Muscle layer of duodenum (tissue), 2 donors: ENCODE data around the gene TMEM238L.

Experiments
- H3K27ac ChIP-seq: one replicate; pipeline ENCODE4 v1.7.0; 2013; ENCODE audit warnings: mild to moderate bottlenecking, low read length
- H3K27me3 ChIP-seq: one replicate; pipeline ENCODE4 v1.7.0; 2013; ENCODE audit warnings: low read depth, mild to moderate bottlenecking, control low read depth, low read length
- H3K36me3 ChIP-seq, 2 donors: one replicate each; pipeline ENCODE4 v1.7.0; 2013; ENCODE audit warnings: low read length in 2 of 2, control low read depth in 1 of 2, mild to moderate bottlenecking in 1 of 2; ENCODE audit not compliant: insufficient read depth in 2 of 2, control insufficient read depth in 1 of 2
- H3K4me1 ChIP-seq, 2 donors: one replicate each; pipeline ENCODE4 v1.7.0; 2013; ENCODE audit warnings: low read length in 2 of 2, mild to moderate bottlenecking in 2 of 2, control low read depth in 1 of 2, moderate library complexity in 1 of 2; ENCODE audit not compliant: insufficient read depth in 2 of 2, control insufficient read depth in 1 of 2
- H3K4me3 ChIP-seq, 2 donors: one replicate each; pipeline ENCODE4 v1.7.0; 2013; ENCODE audit warnings: low read length in 2 of 2, low read depth in 1 of 2, mild to moderate bottlenecking in 1 of 2
- H3K9me3 ChIP-seq, 2 donors: one replicate each; pipeline ENCODE4 v1.7.0; 2013; ENCODE audit warnings: low read length in 2 of 2, control low read depth in 1 of 2, mild to moderate bottlenecking in 1 of 2; ENCODE audit not compliant: control insufficient read depth in 1 of 2
- donor health status: healthy.

Gene TMEM238L

DNA sequence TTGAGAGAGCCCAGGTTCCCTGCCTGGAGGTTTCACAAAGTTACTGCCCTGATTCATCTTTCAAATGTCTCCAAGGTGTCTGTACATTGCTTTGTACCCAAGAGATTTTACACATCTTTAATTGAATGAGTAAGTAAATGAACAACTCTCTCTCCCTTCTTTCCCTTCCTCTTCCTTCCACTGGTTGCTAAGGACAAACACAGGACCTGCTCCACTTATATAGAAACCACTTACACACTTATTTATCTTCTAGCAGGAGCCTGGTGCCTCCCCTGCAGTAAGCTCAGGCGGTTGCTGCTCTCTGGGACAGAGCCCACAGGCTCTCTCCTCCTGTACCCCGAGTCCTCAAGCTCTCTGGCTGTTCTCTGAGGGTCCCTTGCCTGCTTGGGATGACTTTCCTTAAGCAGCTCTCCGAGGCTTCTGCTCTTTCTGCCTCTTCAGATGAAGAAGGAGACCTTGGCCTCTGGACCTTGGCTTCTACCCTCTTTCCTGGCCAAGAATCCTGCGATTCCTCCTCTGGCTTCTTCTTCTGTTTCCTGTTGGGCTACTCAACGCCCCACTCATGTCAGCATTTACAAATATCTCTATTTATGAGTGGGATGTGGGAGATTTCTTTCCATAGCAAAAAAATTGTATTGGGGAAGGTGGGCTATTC lies 24.1 kb upstream of the TMEM238L start:
- H3K36me3 ChIP-seq, result no peaks in the 10 kb centered on the region
- no peak overlapping the region for H3K27ac ChIP-seq
- no peaks in the 10 kb centered on the region for H3K9me3 ChIP-seq
- H3K27me3 ChIP-seq, result no peaks in the 10 kb centered on the region
- no peaks in the 10 kb centered on the region for H3K4me1 ChIP-seq
- H3K4me3 ChIP-seq, result no peak overlapping the region

DNA sequence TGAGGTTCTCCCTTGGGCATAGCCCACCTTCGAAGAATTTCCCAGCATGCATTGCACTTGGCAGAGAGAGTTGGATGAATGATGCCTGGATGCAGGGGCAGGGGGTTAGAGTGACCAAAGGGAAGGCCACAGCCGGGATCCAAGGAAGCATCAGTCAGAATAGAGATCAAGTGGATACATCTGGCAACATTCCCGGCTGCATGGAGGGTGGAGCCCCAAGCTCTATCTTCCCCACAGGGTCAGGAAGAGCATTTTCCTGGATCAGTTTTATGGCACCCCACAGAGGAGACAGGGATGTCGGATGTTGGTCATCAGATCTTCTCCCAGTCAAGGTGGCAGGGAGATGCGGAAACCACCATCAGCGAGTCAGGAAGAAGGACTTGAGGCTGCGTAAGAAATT lies 21.0 kb upstream of the TMEM238L start:
- Histone ChIP-seq H3K27me3 (no peaks in the 10 kb centered on the region), H3K9me3 (no peaks in the 10 kb centered on the region), H3K4me1 (no peaks in the 10 kb centered on the region), H3K27ac (no peak overlapping the region), H3K36me3 (no peaks in the 10 kb centered on the region), H3K4me3 (no peak overlapping the region)

DNA sequence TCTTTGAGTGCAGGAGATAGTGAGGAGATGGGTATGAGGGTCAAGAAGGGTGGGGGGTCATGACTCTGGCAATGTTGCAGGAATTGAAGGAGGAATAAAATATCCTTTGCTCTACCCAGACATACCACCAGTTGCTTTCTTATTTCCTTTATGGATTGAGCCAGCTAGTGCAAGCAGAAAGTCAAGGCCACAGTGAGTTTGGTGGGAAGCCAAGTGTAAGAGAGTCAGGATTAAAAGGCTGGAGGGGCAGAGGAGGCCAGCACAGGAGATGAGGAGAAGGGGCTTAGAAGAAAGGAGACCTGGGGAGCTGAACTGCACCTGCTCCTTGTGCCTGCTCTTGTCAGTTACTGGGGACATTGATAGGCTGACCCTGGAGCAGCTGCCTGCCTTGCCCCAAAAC lies 17.9 kb upstream of the TMEM238L start:
- no peaks in the 10 kb centered on the region for H3K4me1 ChIP-seq
- no peaks in the 10 kb centered on the region for H3K27me3 ChIP-seq
- H3K9me3 ChIP-seq, result no peaks in the 10 kb centered on the region
- H3K27ac ChIP-seq, result no peak overlapping the region
- no peaks in the 10 kb centered on the region for H3K36me3 ChIP-seq
- H3K4me3 ChIP-seq, result no peak overlapping the region

DNA sequence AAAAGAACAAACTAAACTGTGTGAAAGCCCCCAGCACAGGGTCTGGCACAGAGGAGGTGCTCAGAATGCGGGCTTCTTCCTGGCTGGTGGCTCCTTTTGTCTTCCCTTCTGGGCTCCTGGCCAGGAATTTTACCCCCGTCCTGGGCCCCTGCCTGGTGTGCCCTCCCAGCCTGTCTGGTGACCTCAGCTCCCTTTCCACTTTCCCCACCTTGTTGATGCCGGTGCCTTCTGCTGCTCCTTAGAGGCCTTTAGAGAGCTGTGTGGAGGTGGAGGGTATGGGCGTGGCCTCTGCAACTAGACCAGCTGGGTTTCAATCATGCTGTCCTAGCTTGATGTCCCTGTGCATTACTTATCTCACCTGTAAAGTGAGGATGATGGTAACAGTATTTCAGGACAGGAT lies 17.2 kb upstream of the TMEM238L start:
- no peaks in the 10 kb centered on the region for H3K9me3 ChIP-seq
- H3K27ac ChIP-seq, result no peak overlapping the region
- H3K4me1 ChIP-seq, result no peaks in the 10 kb centered on the region
- H3K36me3 ChIP-seq, result no peaks in the 10 kb centered on the region
- no peaks in the 10 kb centered on the region for H3K27me3 ChIP-seq
- no peak overlapping the region for H3K4me3 ChIP-seq

DNA sequence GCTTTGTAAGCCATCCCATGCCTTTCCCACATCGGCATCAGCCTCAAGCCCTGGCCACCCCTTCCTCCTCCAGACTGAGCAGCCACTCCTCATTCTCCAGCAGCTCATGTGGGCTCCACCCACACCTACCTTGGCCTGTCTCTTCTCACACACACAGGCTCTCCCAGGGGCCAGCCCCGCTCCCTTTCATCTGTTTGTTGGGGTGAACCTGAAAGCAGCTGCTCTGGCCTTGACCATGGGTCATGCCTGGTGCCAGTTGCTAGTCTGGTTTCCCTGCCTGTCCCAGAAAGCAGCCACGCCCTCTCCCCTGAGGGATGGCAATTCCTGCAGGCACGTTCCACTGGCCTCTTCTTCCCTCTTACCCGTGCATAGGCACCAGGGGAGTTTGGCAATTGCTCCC lies 11.4 kb upstream of the TMEM238L start:
- Histone ChIP-seq H3K27me3 (no peaks in the 10 kb centered on the region), H3K4me3 (no peak overlapping the region), H3K27ac (no peak overlapping the region), H3K36me3 (no peaks in the 10 kb centered on the region), H3K9me3 (no peaks in the 10 kb centered on the region), H3K4me1 (no peaks in the 10 kb centered on the region)

DNA sequence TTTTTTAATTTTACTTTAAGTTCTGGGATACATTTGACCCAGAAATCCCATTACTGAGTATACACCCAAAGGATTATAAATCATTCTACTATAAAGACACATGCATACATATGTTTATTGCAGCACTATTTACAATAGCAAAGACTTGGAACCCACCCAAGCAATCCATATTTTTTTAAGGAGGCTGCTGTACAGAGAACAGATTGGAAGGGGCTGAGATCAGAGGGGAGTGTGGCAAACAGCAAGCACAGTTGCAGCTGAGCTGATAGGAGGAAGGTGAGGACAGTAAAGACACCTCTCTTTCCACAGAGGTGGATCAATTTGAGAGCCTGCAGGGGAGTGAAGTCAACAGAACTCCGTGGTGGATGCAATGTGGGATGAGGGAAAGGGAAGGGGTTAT lies 10.2 kb upstream of the TMEM238L start:
- Histone ChIP-seq H3K4me1 (no peaks in the 10 kb centered on the region), H3K36me3 (no peaks in the 10 kb centered on the region), H3K27me3 (no peaks in the 10 kb centered on the region), H3K9me3 (no peaks in the 10 kb centered on the region), H3K4me3 (no peak overlapping the region), H3K27ac (no peak overlapping the region)

DNA sequence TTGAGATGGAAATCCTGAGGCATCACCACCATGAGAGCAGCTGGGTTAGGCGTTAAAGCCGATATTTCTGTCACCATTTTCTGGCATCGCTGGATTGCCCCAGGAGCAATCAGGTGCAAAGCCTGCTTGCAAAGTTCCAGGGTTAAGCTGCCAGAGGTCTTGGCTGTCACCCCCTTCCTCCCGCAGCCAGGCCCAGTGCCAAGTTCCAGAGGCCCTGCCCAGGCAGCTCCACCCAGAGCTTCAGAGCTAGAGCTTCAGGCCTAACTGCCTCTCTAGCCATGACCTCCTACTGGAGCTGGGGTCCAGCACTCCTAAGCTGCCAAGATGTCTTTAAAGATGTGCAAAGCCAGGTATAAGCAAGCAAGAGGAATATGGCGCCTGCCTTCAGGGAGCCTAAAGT lies 8.8 kb upstream of the TMEM238L start:
- H3K9me3 ChIP-seq, result no peaks in the 10 kb centered on the region
- no peaks in the 10 kb centered on the region for H3K27me3 ChIP-seq
- no peaks in the 10 kb centered on the region for H3K4me1 ChIP-seq
- H3K36me3 ChIP-seq, result no peaks in the 10 kb centered on the region
- H3K27ac ChIP-seq, result no peak overlapping the region
- H3K4me3 ChIP-seq, result no peak overlapping the region

DNA sequence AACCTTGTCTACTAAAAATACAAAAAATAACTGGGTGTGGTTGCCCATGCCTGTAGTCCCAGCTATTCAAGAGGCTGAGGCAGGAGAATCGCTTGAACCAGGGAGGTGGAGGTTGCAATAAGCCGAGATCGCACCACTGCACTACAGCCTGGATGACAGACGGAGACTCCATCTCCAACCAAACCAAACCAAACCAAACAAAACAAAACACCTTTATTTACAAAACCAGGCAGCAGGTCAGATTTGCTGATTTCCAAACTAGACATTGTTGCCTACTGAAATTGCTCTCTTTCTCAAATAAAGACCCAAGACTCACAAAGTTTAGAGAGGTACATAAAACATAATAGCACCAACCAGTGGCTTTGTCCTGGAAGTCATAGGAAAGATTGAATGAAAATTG lies 5.7 kb upstream of the TMEM238L start:
- Histone ChIP-seq H3K4me1 (no peaks in the 10 kb centered on the region), H3K9me3 (no peaks in the 10 kb centered on the region), H3K27me3 (no peaks in the 10 kb centered on the region), H3K4me3 (no peak overlapping the region), H3K27ac (no peak overlapping the region), H3K36me3 (no peaks in the 10 kb centered on the region)

DNA sequence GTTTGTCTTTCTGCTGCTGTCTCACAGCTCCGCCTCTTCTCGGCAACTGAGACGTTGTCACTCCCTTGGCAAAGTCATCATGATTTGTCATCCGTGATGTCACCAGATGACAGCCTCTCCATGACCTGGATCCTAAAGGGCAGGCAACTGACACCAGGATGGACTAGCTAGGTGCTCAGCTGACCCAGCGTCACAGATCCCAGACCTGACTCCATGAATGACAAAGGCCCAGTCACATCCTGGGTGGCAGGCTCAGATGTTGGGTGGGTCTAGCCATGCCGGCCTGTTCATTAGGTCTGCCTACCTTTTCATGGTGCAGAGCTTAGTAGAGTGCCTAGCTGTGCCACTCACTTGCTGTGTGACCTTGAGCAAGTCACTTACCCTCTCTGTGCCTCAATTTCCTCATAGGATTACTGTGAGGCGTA lies 3.8 kb upstream of the TMEM238L start:
- no peaks in the 10 kb centered on the region for H3K36me3 ChIP-seq
- no peaks in the 10 kb centered on the region for H3K4me1 ChIP-seq

DNA sequence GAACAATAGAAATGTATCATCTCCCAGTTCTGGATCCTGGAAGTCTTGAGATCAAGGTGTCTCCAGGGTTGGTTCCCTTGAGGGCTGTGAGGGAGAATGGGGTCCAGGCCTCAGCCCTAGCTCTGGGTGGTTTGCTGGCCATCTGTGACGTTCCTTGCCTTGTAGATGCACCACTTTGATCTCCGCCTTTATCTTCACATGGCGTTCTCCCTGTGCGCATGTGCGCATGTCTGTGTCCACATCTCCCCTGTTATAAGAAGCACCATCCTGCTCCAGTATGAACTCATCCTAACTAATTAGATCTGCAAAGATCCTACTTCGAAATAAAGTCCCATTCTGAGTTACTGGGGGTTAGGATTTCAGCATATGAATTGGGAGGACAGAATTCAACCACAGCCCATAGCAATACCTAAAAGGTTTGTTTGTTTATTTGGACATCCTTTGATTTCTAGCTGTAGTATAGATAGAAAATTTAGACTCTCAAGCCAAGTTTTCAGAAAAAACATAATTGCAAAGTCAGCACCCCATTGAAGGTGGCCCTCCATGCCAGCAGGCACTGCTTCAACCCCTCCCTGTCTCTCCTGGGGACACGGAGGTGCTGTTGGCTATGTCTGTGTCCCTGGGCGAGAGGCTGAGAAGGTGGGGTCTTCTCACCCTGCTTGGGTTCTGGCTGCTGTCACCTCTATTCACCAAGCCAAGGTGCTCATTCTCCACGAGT lies 2.8 kb upstream of the TMEM238L start:
- Histone ChIP-seq H3K36me3 (no peaks in the 10 kb centered on the region), H3K9me3 (no peaks in the 10 kb centered on the region), H3K27ac (no peak overlapping the region), H3K4me3 (no peak overlapping the region), H3K4me1 (no peaks in the 10 kb centered on the region), H3K27me3 (no peaks in the 10 kb centered on the region)

More for the DNA sequence above, 3.8 kb upstream of the TMEM238L start:
- Histone ChIP-seq H3K4me3 (no peak overlapping the region), H3K27ac (no peak overlapping the region), H3K9me3 (no peaks in the 10 kb centered on the region), H3K27me3 (no peaks in the 10 kb centered on the region)

DNA sequence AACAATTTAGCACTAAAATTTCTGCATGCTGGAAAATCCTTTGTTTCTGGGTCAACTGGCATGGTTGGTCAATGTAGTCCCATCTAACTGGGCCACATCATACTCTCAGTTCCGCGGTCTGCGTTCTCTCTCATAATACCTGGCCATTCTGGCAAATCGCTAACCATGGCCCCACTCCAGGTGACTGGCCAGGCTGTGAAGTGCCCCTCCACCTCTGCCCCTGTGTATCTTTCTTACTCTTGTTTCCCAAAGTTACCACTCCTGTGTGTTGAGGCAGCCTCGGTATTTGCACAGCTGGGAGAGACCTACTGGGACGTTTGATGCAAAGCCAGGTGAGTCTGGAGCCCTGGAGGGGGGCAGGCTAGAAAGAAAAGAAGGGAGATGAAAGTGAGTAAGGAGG lies 2.0 kb upstream of the TMEM238L start:
- H3K27me3 ChIP-seq, result no peaks in the 10 kb centered on the region

DNA sequence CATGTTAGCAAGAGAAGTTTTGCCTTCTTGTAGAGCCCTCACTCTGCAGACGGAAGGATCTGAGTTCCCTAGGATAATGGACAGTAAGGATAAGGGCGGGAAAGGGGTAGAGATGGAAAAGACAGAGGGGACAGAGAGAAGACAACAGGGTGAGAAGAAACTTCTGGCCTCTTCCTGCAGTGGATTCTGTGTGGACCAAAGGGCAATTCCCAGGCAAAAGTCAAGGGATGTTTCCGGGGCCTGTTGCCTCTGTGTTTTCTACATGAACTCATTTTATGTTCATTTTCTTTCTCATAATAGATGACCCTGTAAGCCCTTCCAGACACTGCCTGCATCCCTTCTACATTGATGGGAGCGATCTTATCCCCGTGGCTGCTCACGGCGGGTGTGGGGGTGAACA lies 647 bp upstream of the TMEM238L start:
- H3K36me3 ChIP-seq, result no peaks in the 10 kb centered on the region
- H3K4me3 ChIP-seq, result peak overlapping the region in 1 of 2 donors; percentile 35
- H3K27ac ChIP-seq, result peak overlapping the region; percentile 92
- H3K27me3 ChIP-seq, result no peaks in the 10 kb centered on the region
- H3K4me1 ChIP-seq, result no peaks in the 10 kb centered on the region
- no peaks in the 10 kb centered on the region for H3K9me3 ChIP-seq

More for the DNA sequence above, 2.0 kb upstream of the TMEM238L start:
- no peak overlapping the region for H3K4me3 ChIP-seq
- no peaks in the 10 kb centered on the region for H3K36me3 ChIP-seq
- no peaks in the 10 kb centered on the region for H3K4me1 ChIP-seq
- no peaks in the 10 kb centered on the region for H3K9me3 ChIP-seq
- no peak overlapping the region for H3K27ac ChIP-seq
